Naive thymus-derived CD4-positive, alpha-beta T cell (primary cell): Measurements from ENCODE around the gene DDX41. TPM values are rescaled to one million over a fixed set of nuclear protein-coding genes. Genes with fewer than 3 reads are reported as not detected.

Experiments used
- ATAC-seq: fragments of 150-1000 bp; cut with Tn5 transposase; 2 replicates; pipeline ENCODE4 v1.10.0; 2021; ENCODE audit warnings: mild to moderate bottlenecking, moderate library complexity
- CTCF ChIA-PET: fragments of 350-600 bp; sonication (Branson Sonifier 250); formaldehyde crosslinking; loops from one replicate; lab custom pipeline; 2021; ENCODE audit warnings: antibody characterized with exemption; lab: Charles Lee
- POLR2A ChIA-PET: fragments of 350-600 bp; sonication (Branson Sonifier 250); formaldehyde crosslinking; loops from one replicate; lab custom pipeline; 2021; ENCODE audit warnings: antibody characterized with exemption, inconsistent platforms; lab: Charles Lee
- DNase-seq, 9 donors: peaks; one replicate each; pipeline versions ENCODE4 v3.0.0 to v3.0.0-alpha.2; 2020 to 2022; ENCODE audit warnings: mixed read lengths in 1 of 9
- H3K27ac ChIP-seq: one replicate; pipeline ENCODE4 v1.7.0; 2013; ENCODE audit warnings: mild to moderate bottlenecking, low read depth, low read length, moderate library complexity
- H3K27me3 ChIP-seq, 2 donors: one replicate each; pipeline ENCODE4 v1.7.0; 2013; ENCODE audit warnings: low read length in 2 of 2, mild to moderate bottlenecking in 2 of 2, moderate library complexity in 2 of 2; ENCODE audit not compliant: control insufficient read depth in 2 of 2, insufficient read depth in 2 of 2
- H3K36me3 ChIP-seq, 3 experiments: 1 replicate in 2 of 3; 2 replicates in 1 of 3; pipeline ENCODE4 v1.7.0; 2013; ENCODE audit warnings: low read length in 3 of 3, mild to moderate bottlenecking in 3 of 3, moderate library complexity in 1 of 3; ENCODE audit not compliant: insufficient read depth in 3 of 3, control insufficient read depth in 2 of 3
- H3K4me1 ChIP-seq, 2 donors: one replicate each; pipeline ENCODE4 v1.7.0; 2013; ENCODE audit warnings: low read length in 2 of 2, mild to moderate bottlenecking in 2 of 2, moderate library complexity in 1 of 2; ENCODE audit not compliant: control insufficient read depth in 2 of 2, insufficient read depth in 2 of 2
- H3K4me3 ChIP-seq: 2 replicates; pipeline ENCODE4 v1.7.0; 2013; ENCODE audit warnings: mild to moderate bottlenecking, low read length
- H3K9me3 ChIP-seq, 3 experiments: 1 replicate in 2 of 3; 2 replicates in 1 of 3; pipeline ENCODE4 v1.7.0; 2013; ENCODE audit warnings: low read length in 3 of 3; ENCODE audit not compliant: control insufficient read depth in 2 of 3
- H3K27ac Mint-ChIP-seq, 9 donors: one replicate each; pipeline ENCODE4 v1.8.0; 2020 to 2022; ENCODE audit warnings: mixed read lengths in 9 of 9, mild to moderate bottlenecking in 8 of 9, moderate library complexity in 5 of 9, inconsistent platforms in 2 of 9
- H3K27me3 Mint-ChIP-seq, 5 donors: one replicate each; pipeline ENCODE4 v1.8.0; 2021 to 2022; ENCODE audit warnings: mixed read lengths in 5 of 5, mild to moderate bottlenecking in 1 of 5
- H3K36me3 Mint-ChIP-seq, 5 donors: one replicate each; pipeline ENCODE4 v1.8.0; 2020 to 2022; ENCODE audit warnings: mixed read lengths in 5 of 5, mild to moderate bottlenecking in 3 of 5, inconsistent platforms in 1 of 5
- H3K4me1 Mint-ChIP-seq, 7 donors: one replicate each; pipeline ENCODE4 v1.8.0; 2020 to 2022; ENCODE audit warnings: mixed read lengths in 7 of 7, mild to moderate bottlenecking in 3 of 7, inconsistent platforms in 1 of 7
- H3K4me3 Mint-ChIP-seq, 10 donors: one replicate each; pipeline ENCODE4 v1.8.0; 2020 to 2022; ENCODE audit warnings: mild to moderate bottlenecking in 10 of 10, mixed read lengths in 10 of 10, moderate library complexity in 6 of 10, inconsistent platforms in 2 of 10
- H3K9me3 Mint-ChIP-seq, 11 donors: one replicate each; pipeline ENCODE4 v1.8.0; 2020 to 2022; ENCODE audit warnings: mixed read lengths in 11 of 11, mild to moderate bottlenecking in 4 of 11, inconsistent platforms in 1 of 11, moderate library complexity in 1 of 11
- intact Hi-C, 2 donors: fragments of 100-400 bp; cut with micrococcal nuclease; formaldehyde crosslinking; loops; one replicate each; pipeline ENCODE4 v1.15.1; 2023
- polyA plus RNA-seq, 2 donors: library from polyadenylated mRNA; unstranded; fragments of 300-500 nt; fragmentation: Illumina TruSeq; gene quantifications; one replicate each; pipeline ENCODE4 v1.2.3, GENCODE V29; 2021
- total RNA-seq, 6 experiments: library from RNA in 5 of 6; stranded (reverse) in 5 of 6; gene quantifications; 1 replicate in 5 of 6; 2 replicates in 1 of 6; pipeline ENCODE4 v1.2.3 and lab custom pipeline; 2021 to 2026

DDX41 gene
- total and polyA plus RNA-seq, 7 experiments from 2014 or later = 39.2 to 126 (median 71.8) TPM

DNA sequence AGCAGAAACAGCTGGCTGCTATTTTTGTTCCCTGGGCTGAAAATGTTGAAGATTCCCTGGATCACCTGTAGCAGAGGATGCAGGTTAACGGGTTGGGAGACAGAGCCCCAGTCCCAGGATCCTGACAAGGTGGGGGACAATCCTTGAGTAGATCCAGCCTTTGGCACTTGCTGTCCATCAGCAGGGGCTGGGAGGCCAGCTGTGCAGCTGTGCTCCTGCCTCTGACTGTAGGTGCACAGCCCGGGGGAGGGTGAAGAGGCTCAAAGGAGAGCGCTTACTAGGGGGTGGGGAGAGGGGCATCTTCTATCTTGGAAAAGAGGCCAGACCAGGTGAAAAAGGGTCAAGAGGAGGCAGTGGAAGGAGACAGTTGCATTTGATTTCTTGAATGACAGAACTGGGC is 3.5 kb upstream of the DDX41 start:
- peaks cover 3 to 20% (median 10%) of the 10 kb centered on the region in 5 donors for H3K36me3 Mint-ChIP-seq
- Histone ChIP-seq H3K36me3 (peaks cover 0 to 51% (median 0%) of the 10 kb centered on the region in 3 experiments), H3K9me3 (no peaks in the 10 kb centered on the region), H3K27ac (no peak overlapping the region), H3K4me3 (no peak overlapping the region), H3K27me3 (no peaks in the 10 kb centered on the region), H3K4me1 (peaks cover 15 to 17% of the 10 kb centered on the region in 2 donors)
- ATAC-seq = no peak
- H3K9me3 Mint-ChIP-seq = no peaks in the 10 kb centered on the region
- H3K27me3 Mint-ChIP-seq = peaks cover 0 to 2% (median 0%) of the 10 kb centered on the region in 5 donors
- DNase-seq = no peak
- POLR2A ChIA-PET = interaction anchor here (1.4 kb wide), 1 partner anchor 79 kb away, joined by 3 read pairs; no protein-coding TSS in a partner anchor
- intact Hi-C loops = no loop called here
- peak overlapping the region in 4 of 10 donors; percentile 32 to 59 (median 42) for H3K4me3 Mint-ChIP-seq
- H3K27ac Mint-ChIP-seq = peak overlapping the region in 4 of 9 donors; percentile 54 to 83 (median 64)
- peaks cover 35 to 52% (median 42%) of the 10 kb centered on the region in 7 donors for H3K4me1 Mint-ChIP-seq
- CTCF ChIA-PET = interaction anchor here (0.7 kb wide), 1 partner anchor 130 kb away, joined by 3 read pairs; no protein-coding TSS in a partner anchor

DNA sequence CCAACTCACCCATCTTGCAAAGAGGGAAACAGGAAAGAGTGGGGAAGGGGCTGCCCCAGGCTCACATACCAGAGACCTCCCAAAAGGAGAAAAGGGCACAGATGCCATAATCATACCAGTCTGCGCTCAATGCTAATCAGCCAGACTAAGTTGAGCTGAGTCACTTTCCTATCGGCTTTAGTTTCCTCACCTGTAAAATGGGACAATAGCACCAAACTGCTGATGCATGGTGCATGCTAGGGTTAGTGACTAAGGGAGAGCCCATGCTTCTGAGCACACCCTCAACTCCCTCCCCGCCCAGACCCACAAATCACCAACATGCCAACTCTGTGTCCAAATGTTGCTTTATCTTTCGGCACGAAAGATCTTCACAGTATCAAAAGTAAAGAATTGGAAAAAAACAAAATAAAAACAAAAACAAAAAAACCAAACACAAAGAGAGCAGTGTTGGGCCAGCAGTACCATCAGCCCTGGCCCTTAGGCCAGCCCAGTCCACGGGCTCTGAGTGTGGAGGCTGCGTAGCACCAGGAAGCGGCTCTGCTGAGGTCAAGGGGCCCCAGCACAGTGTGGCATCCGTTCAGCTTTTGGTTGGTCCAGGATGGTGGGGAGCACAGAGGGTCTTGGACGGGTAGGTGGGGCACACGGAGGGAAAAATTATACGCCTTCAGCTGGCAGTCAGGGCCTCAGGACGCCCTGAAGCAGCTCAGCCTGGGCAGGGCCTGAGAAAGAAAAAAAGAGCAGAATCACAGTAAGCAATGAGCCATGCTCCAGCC is 2.9 kb upstream of the DDX41 start:
- DNase-seq (no peak), ATAC-seq (no peak)
- H3K27ac ChIP-seq = no peak overlapping the region
- no peaks in the 10 kb centered on the region for H3K9me3 ChIP-seq
- peaks cover 35 to 55% (median 46%) of the 10 kb centered on the region in 7 donors for H3K4me1 Mint-ChIP-seq
- no peaks in the 10 kb centered on the region for H3K27me3 ChIP-seq
- peaks cover 15 to 17% of the 10 kb centered on the region in 2 donors for H3K4me1 ChIP-seq
- no peak overlapping the region for H3K4me3 ChIP-seq
- intact Hi-C loops = loop anchor here in 1 of 2 donors (5.0 kb wide), 1 partner anchor 62 kb away; no protein-coding TSS in a partner anchor
- H3K27ac Mint-ChIP-seq = peak overlapping the region in 7 of 9 donors; percentile 55 to 83 (median 62)
- peaks cover 0 to 2% (median 0%) of the 10 kb centered on the region in 5 donors for H3K27me3 Mint-ChIP-seq
- ChIA-PET POLR2A (interaction anchor here (1.5 kb wide), 1 partner anchor 22 kb away, joined by 4 read pairs; the partner anchor contains the start of gene PDLIM7), CTCF (no interaction called here)
- peaks cover 0 to 2% (median 0%) of the 10 kb centered on the region in 11 donors for H3K9me3 Mint-ChIP-seq
- peaks cover 0 to 51% (median 0%) of the 10 kb centered on the region in 3 experiments for H3K36me3 ChIP-seq
- peak overlapping the region in 2 of 10 donors; percentile 23 to 59 for H3K4me3 Mint-ChIP-seq
- peaks cover 3 to 22% (median 10%) of the 10 kb centered on the region in 5 donors for H3K36me3 Mint-ChIP-seq

DNA sequence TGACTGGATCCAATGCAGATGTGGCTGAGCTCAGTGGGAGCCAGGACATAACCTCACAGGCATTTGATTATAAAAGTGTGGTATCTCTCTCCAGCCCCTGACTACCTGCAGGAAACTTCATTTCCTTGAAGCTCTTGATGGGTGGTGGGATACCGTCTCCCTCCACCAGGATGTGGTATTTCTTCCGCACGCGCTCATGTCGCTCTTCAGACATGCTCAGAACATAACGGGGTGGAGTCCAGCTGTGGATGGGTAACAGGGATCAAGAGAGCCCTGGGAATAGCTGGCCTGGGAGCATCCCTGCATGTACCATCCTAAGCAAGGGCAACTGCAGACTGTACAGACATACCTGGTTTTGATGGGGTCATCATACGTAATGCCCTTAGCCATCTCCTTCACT is 1.2 kb downstream of the DDX41 start:
- Mint-ChIP-seq H3K9me3 (peaks cover 0 to 2% (median 0%) of the 10 kb centered on the region in 11 donors), H3K27me3 (peaks cover 0 to 2% (median 0%) of the 10 kb centered on the region in 5 donors), H3K4me3 (peak overlapping the region; percentile 92 to 99 (median 96)), H3K4me1 (peaks cover 37 to 55% (median 43%) of the 10 kb centered on the region in 7 donors), H3K36me3 (peaks cover 16 to 41% (median 23%) of the 10 kb centered on the region in 5 donors), H3K27ac (peak overlapping the region in 7 of 9 donors; percentile 22 to 92 (median 85))
- DNase-seq (no peak), ATAC-seq (no peak)
- Histone ChIP-seq H3K27ac (peak overlapping the region; percentile 79), H3K27me3 (no peaks in the 10 kb centered on the region), H3K36me3 (peaks cover 0 to 62% (median 10%) of the 10 kb centered on the region in 3 experiments), H3K4me1 (peaks cover 9 to 17% of the 10 kb centered on the region in 2 donors), H3K4me3 (peak overlapping the region; percentile 76), H3K9me3 (no peaks in the 10 kb centered on the region)
- POLR2A ChIA-PET = interaction anchor here (1.2 to 1.4 kb wide), 3 partner anchors 10 to 37 kb away, joined by 3 to 5 read pairs (median 3); no protein-coding TSS in a partner anchor
- intact Hi-C loops = loop anchor here in 1 of 2 donors (5.0 kb wide), 1 partner anchor 58 kb away; no protein-coding TSS in a partner anchor
- CTCF ChIA-PET = interaction anchor here (1.4 kb wide), 1 partner anchor 14 kb away, joined by 8 read pairs; no protein-coding TSS in a partner anchor

DNA sequence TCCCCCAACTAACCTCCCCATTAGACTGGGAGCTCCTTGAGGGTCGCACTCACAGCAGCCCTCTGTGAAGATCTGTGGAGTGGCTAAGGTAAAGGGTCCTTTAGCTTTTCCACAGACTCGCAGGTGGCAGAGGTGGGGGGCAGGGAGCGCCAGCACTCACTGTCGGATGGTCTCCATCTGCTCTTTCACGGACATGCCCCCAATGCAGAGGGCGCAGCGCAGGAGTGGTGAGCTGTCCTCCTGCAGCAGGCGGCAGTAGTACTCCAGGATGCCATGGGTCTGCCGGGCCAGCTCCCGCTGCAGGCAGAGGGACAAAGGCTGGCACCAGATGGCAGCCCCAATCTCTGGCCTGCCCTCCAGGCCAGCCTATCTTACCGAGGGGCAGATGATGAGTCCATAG is 2.2 kb downstream of the DDX41 start:
- DNase-seq = no peak
- Histone ChIP-seq H3K9me3 (no peaks in the 10 kb centered on the region), H3K36me3 (peaks cover 0 to 56% (median 10%) of the 10 kb centered on the region in 3 experiments), H3K27me3 (no peaks in the 10 kb centered on the region), H3K4me3 (no peak overlapping the region), H3K4me1 (peaks cover 9 to 17% of the 10 kb centered on the region in 2 donors), H3K27ac (no peak overlapping the region)
- H3K27ac Mint-ChIP-seq = no peak overlapping the region
- intact Hi-C loops = no loop called here
- ATAC-seq = no peak
- ChIA-PET CTCF (no interaction called here), POLR2A (no interaction called here)
- H3K9me3 Mint-ChIP-seq = peaks cover 0 to 2% (median 0%) of the 10 kb centered on the region in 11 donors
- peak overlapping the region in 3 of 10 donors; percentile 96 to 97 (median 96) for H3K4me3 Mint-ChIP-seq
- H3K27me3 Mint-ChIP-seq = peaks cover 0 to 2% (median 0%) of the 10 kb centered on the region in 5 donors
- H3K4me1 Mint-ChIP-seq = peaks cover 33 to 46% (median 39%) of the 10 kb centered on the region in 7 donors
- peaks cover 16 to 41% (median 24%) of the 10 kb centered on the region in 5 donors for H3K36me3 Mint-ChIP-seq

DNA sequence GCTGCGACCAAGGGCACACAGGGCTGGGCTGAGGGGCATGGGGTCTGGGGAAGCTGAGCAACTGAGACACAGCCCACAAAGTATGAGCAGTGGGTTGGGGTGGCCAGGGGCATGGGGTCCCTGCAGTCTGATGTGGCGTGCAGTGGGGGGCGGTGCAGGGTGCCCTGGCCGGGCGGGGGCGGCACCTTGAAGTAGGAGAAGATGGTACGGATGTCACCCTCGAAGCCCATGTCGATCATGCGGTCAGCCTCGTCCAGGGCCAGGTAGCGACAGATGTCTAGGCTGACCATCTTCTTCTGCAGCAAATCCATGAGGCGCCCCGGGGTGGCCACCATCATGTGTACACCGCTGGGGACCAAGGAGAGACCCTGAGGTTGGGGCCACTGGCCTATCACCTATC is 3.3 kb downstream of the DDX41 start:
- H3K9me3 Mint-ChIP-seq = peaks cover 0 to 2% (median 0%) of the 10 kb centered on the region in 11 donors
- ATAC-seq (no peak), DNase-seq (no peak)
- peaks cover 16 to 41% (median 23%) of the 10 kb centered on the region in 5 donors for H3K36me3 Mint-ChIP-seq
- H3K27ac Mint-ChIP-seq = no peak overlapping the region
- no peaks in the 10 kb centered on the region for H3K9me3 ChIP-seq
- H3K4me1 ChIP-seq = peaks cover 8 to 9% of the 10 kb centered on the region in 2 donors
- H3K4me3 Mint-ChIP-seq = peak overlapping the region in 3 of 10 donors; percentile 6 to 59 (median 26)
- no peak overlapping the region for H3K27ac ChIP-seq
- no peak overlapping the region for H3K4me3 ChIP-seq
- peaks cover 0 to 2% (median 0%) of the 10 kb centered on the region in 5 donors for H3K27me3 Mint-ChIP-seq
- H3K27me3 ChIP-seq = no peaks in the 10 kb centered on the region
- ChIA-PET CTCF (no interaction called here), POLR2A (no interaction called here)
- H3K4me1 Mint-ChIP-seq = peaks cover 26 to 43% (median 33%) of the 10 kb centered on the region in 7 donors
- peaks cover 0 to 56% (median 10%) of the 10 kb centered on the region in 3 experiments for H3K36me3 ChIP-seq
- intact Hi-C loops = no loop called here

DNA sequence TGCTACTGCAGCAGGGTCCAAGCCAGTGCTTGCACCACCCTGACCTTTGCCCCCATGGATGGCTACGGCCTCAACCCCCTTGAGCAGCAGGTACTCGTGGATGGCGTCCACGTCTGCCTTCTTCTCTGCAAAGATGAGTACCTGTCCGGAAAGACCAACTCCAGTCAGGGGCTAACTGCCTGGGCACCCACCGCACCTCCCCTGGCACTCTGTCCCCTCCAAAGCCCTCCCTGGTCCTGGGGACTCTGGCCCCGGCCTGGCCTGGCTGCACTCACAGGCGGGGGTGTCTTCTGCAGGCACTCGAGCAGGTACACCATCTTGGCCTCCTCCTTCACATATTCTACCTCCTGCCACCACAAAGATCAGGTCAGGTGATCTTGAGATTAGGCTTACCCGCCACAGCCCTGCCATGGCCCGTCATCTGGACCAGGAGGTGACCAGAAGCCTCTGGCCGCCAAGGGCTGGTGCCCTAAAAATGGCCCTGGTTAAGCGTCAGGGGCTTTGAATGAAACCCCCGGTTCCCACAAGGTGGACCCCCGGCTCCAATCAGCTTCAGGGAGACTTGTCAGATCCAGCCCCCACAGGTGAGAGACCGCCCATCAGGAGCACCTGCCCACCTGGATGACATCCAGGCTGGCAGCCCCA is 3.9 kb downstream of the DDX41 start:
- Mint-ChIP-seq H3K9me3 (peaks cover 0 to 2% (median 0%) of the 10 kb centered on the region in 11 donors), H3K4me1 (peaks cover 26 to 44% (median 33%) of the 10 kb centered on the region in 7 donors), H3K4me3 (peak overlapping the region in 1 of 10 donors; percentile 42), H3K27me3 (peaks cover 0 to 2% (median 0%) of the 10 kb centered on the region in 5 donors), H3K36me3 (peaks cover 16 to 41% (median 23%) of the 10 kb centered on the region in 5 donors), H3K27ac (no peak overlapping the region)
- no peak overlapping the region for H3K27ac ChIP-seq
- CTCF ChIA-PET = no interaction called here
- no peak for ATAC-seq
- H3K4me1 ChIP-seq = peaks cover 8 to 9% of the 10 kb centered on the region in 2 donors
- H3K9me3 ChIP-seq = no peaks in the 10 kb centered on the region
- no peak for DNase-seq
- intact Hi-C loops = no loop called here
- POLR2A ChIA-PET = no interaction called here
- no peaks in the 10 kb centered on the region for H3K27me3 ChIP-seq
- H3K36me3 ChIP-seq = peaks cover 0 to 56% (median 10%) of the 10 kb centered on the region in 3 experiments
- no peak overlapping the region for H3K4me3 ChIP-seq
